GM18873 (cell line): ENCODE results near the gene ZBTB25.

ENCODE experiments used
- ATAC-seq: cut with Tn5 transposase; IDR thresholded peaks from one replicate; pipeline ENCODE4 v1.9.1; 2021; ENCODE audit warnings: mild to moderate bottlenecking, moderate library complexity, moderate number of reproducible peaks; ENCODE audit not compliant: unreplicated experiment, low FRiP score

The ZBTB25 gene

DNA sequence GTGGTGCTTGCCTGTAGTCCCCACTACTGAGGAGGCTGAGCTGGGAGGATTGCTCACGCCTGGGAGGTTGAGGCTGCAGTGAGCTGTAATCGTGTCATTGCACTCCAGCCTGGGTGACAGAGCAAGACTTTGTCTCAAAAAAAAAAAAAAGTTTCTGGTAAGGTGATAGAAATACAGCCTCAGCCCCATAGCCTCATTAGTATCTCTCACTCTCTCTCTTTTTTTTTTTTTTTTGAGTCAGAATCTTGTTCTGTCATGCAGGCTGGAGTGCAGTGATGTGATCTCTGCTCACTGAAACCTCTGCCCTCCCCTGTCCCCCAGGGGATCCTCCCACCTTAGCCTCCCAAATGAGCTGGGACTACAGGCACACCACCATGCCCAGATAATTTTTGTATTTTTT lies 96.3 kb downstream of the ZBTB25 start:
- ATAC-seq, result no peak

DNA sequence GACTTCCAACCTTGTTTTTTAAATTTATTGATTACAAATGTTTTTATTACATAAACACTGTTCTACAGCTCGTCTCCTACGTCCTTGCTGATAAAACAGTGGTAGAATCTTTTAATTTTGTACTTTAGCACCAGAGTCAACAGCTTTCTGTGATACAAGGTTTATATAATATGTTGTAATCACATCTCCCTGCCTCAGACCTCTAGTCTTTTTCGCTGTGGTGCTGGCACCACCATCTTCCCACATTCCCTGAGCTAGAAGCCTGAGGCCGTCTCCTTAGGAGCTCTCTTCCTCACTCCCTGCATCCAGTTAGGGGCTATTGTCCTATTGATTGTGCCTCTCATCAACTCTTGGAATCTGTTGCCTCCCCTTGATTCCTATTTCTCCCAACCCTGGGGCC lies 98.3 kb downstream of the ZBTB25 start:
- ATAC-seq, result no peak

DNA sequence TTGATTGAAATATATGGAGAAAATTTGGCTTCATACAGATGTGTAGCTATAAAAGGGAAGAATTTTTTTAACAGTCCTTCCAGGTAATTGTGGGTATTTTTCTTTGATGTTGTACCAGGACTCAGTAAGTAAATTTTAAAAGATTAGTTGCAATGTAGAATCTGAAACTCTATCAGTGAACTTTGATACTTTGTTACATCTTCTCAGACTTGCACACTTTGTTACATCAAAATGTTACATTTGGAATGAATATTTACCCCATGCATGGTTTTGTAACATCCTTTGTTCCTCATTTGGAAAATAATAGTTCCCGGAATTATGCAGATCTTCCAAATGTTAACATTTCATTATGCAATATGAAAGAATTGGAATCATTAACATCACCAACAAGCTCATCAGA lies 101.7 kb downstream of the ZBTB25 start:
- ATAC-seq, result no peak

DNA sequence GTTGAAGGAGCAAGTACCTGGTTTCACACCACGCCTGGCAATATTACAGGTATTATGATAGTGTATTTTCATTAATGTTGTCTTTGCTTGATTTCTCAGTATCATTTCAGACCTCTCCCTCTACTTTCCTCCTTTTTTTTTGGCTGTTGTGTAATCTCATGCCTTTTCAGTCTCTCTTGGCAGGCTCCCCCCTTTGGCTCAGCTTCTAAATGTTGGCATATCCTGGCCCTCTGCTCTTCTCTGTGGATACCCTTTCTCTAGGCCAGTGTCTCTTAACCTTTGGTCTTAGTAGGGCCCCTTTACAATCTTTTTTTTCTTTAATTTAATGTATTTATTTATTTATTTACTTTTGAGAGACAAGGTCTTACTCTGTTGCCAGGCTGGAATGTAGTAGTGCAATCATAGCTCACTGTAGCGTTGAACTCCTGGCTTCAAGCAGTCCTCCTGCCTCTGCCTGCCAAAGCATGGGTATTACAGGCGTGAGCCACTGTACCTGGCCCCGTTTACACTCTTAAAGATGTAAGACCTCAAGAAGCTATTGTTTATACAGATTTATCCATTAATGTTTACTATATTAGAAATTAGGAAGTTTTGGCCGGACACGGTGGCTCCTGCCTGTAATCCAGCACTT lies 102.7 kb downstream of the ZBTB25 start:
- no peak for ATAC-seq
